Ovary (tissue), 3 donors: Measurements from ENCODE around the gene NRXN3.

Experiments
- POLR2A ChIP-seq: fragments of 450-650 bp; IDR thresholded peaks from one replicate; pipeline ENCODE4 v1.6.1; 2017; ENCODE audit warnings: antibody characterized with exemption, mild to moderate bottlenecking, moderate library complexity
- TF ChIP-seq, protein P1 (sequence below), 3 donors: fragments of 450-650 bp in 2 of 3; fragments of 200-600 bp in 1 of 3; IDR thresholded peaks; one replicate each; pipeline versions ENCODE4 v1.5.1 to v1.8.0; 2016 to 2022; ENCODE audit warnings: antibody characterized with exemption in 3 of 3, mild to moderate bottlenecking in 1 of 3
- donor health status: DM: no; HTN: no; CAD: no.

DNA sequence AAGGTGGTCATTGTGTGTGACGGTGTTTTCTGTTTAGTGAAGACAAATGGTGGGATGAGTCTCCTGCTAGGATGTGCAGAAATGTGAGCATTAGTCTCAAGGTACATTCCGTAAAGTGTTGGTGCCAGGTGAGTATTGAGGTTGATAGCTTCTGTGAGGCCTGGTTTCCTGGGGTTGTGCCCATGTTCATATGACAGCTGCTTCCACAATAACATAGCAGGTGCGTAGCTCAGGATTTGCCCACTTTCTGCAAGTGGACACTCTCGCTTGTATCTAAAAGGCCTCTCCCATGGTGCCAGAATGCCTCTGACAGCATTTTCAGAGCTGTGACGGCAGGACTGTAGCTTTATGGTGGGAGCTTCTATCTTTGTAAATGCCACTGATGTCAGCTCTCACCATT is 1209.1 kb downstream of the NRXN3 start:
- TF ChIP-seq, protein P1, sequence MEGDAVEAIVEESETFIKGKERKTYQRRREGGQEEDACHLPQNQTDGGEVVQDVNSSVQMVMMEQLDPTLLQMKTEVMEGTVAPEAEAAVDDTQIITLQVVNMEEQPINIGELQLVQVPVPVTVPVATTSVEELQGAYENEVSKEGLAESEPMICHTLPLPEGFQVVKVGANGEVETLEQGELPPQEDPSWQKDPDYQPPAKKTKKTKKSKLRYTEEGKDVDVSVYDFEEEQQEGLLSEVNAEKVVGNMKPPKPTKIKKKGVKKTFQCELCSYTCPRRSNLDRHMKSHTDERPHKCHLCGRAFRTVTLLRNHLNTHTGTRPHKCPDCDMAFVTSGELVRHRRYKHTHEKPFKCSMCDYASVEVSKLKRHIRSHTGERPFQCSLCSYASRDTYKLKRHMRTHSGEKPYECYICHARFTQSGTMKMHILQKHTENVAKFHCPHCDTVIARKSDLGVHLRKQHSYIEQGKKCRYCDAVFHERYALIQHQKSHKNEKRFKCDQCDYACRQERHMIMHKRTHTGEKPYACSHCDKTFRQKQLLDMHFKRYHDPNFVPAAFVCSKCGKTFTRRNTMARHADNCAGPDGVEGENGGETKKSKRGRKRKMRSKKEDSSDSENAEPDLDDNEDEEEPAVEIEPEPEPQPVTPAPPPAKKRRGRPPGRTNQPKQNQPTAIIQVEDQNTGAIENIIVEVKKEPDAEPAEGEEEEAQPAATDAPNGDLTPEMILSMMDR (IDR thresholded peaks at IDR 0.05) = no peak
- TF ChIP-seq POLR2A = no peak
